ENCODE measurements around the gene PRMT2.
A peak's percentile ranks its signal among the peaks of the same experiment; 100 is the strongest.

PRMT2 gene

DNA sequence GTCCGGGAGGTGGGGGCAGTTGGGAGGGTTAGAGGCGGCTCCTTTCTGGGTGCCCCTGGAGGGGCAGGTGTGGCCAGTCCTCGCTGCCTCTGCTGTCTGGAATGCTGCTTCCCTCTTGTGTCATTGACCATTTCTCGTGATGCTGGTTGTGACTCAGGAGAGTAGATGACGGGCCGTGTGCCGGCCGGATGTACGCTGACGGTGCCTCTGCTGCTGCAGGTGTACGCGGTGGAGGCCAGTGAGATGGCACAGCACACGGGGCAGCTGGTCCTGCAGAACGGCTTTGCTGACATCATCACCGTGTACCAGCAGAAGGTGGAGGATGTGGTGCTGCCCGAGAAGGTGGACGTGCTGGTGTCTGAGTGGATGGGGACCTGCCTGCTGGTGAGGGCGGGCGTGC lies 13.9 kb downstream of the PRMT2 start:
- CTCF ChIA-PET: no interaction called here
- TF ChIP-seq ZNF384 (IDR thresholded peaks at IDR 0.05): no peak
- TF ChIP-seq FOXA1 (IDR thresholded peaks at IDR 0.05): no peak
- TF ChIP-seq SUZ12 (IDR thresholded peaks at IDR 0.05): no peak
- no peak for TF ChIP-seq SP1 (IDR thresholded peaks at IDR 0.05)
- no peak for TF ChIP-seq FOXK2 (IDR thresholded peaks at IDR 0.05)
- no peak for TF ChIP-seq ARNT (IDR thresholded peaks at IDR 0.05)
- no peak for TF ChIP-seq L3MBTL2 (conservative IDR thresholded peaks at IDR 0.05)
- no peak for TF ChIP-seq HDGF (IDR thresholded peaks at IDR 0.05; ENCODE audit: borderline replicate concordance)
- no peak for TF ChIP-seq ELF4 (IDR thresholded peaks at IDR 0.05)
- TF ChIP-seq FOXM1 (IDR thresholded peaks at IDR 0.05; ENCODE audit: borderline replicate concordance): no peak
- no peak for TF ChIP-seq LEF1 (IDR thresholded peaks at IDR 0.05; ENCODE audit: borderline replicate concordance)
- no peak for TF ChIP-seq BHLHE40 (IDR thresholded peaks at IDR 0.05; ENCODE audit: borderline replicate concordance)
- TF ChIP-seq NFRKB (IDR thresholded peaks at IDR 0.05): no peak
- TF ChIP-seq TARDBP (IDR thresholded peaks at IDR 0.05): no peak
- POLR2A ChIA-PET: no interaction called here

GRCh38 chr21:46650476-46651098 lies 15.1 kb downstream of the PRMT2 start:
- CTCF ChIA-PET: no interaction called here
- no peak for DNase-seq (ENCODE audit: extremely low spot score)
- TF ChIP-seq ELF4 (IDR thresholded peaks at IDR 0.05) (no peak), NFRKB (IDR thresholded peaks at IDR 0.05) (no peak), CTBP1 (IDR thresholded peaks at IDR 0.05; ENCODE audit: borderline replicate concordance) (no peak), FOXA1 (IDR thresholded peaks at IDR 0.05) (no peak)
- POLR2A ChIA-PET: no interaction called here

More for the DNA sequence above, 13.9 kb downstream of the PRMT2 start:
- no peak for DNase-seq (ENCODE audit: extremely low spot score)

DNA sequence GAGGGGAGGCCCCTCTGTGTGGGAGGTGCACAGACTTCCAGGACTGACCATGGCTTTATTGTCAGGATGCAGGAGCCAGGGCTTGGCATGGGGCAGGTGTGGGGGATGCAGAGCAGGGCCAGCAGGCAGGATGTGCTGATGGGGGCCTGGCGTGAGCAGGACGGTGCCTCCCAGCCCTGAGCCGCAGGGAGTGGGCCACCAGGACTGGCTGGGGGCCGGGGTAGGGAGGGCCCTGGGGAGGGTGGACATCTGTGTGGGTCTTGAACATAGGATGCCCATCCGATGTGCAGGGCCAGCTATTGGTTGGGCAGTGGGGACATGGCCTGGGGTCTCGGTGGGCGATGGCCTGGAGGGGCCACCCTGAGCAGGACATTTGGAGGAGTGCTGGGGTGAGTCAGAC lies 15.6 kb downstream of the PRMT2 start:
- CTCF ChIA-PET: no interaction called here

DNA sequence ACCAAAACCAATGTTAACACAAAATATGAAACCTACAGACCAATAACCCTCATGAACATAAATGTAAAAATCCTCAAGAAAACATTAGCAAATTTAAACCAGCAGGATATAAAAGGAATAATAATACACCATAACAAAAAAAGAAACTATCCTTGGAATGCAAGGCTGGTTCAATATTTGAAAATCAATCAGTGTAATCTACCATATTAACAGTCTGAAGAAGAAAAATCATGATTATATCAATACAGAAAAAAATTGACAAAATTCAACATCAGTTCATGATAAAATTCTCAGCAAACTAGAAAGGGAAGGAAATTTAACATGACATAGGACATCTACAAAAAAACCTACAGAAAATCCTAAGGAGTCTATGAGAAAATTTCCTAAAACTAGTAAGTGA lies 19.8 kb downstream of the PRMT2 start:
- no peak for DNase-seq (ENCODE audit: extremely low spot score)
- ChIA-PET POLR2A (no interaction called here), CTCF (no interaction called here)
- TF ChIP-seq NFRKB (IDR thresholded peaks at IDR 0.05): no peak
- TF ChIP-seq FOXM1 (IDR thresholded peaks at IDR 0.05; ENCODE audit: borderline replicate concordance): no peak
- TF ChIP-seq ZNF384 (IDR thresholded peaks at IDR 0.05): no peak
- no peak for TF ChIP-seq TARDBP (IDR thresholded peaks at IDR 0.05)
- no peak for TF ChIP-seq HDGF (IDR thresholded peaks at IDR 0.05; ENCODE audit: borderline replicate concordance)
- TF ChIP-seq ARNT (IDR thresholded peaks at IDR 0.05): no peak

More for the DNA sequence above, 15.6 kb downstream of the PRMT2 start:
- DNase-seq (ENCODE audit: extremely low spot score): no peak
- TF ChIP-seq ZNF384 (IDR thresholded peaks at IDR 0.05): no peak
- TF ChIP-seq L3MBTL2 (conservative IDR thresholded peaks at IDR 0.05): no peak
- no peak for TF ChIP-seq CTBP1 (IDR thresholded peaks at IDR 0.05; ENCODE audit: borderline replicate concordance)
- no peak for TF ChIP-seq FOXK2 (IDR thresholded peaks at IDR 0.05)
- POLR2A ChIA-PET: no interaction called here

DNA sequence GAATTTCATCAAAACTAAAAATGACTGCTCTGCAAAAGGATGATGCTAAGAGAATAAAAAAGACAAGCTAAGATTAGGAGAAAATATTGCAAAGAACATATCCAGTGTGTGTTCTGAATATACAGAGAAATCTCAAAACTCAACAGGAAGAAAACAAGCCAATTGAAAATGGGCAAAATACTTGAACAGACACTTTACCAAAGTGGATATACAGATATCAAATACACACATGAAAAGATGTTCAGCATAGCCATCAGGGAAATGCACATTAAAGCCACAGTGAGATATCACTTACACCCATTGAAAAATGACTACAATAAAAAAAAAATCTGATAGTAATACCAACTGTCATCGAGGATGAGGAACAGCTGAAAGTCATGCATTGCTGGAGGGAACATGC lies 21.3 kb downstream of the PRMT2 start:
- no peak for TF ChIP-seq FOXA1 (IDR thresholded peaks at IDR 0.05)
- no peak for TF ChIP-seq HDGF (IDR thresholded peaks at IDR 0.05; ENCODE audit: borderline replicate concordance)
- TF ChIP-seq ZNF384 (IDR thresholded peaks at IDR 0.05): no peak
- no peak for TF ChIP-seq LEF1 (IDR thresholded peaks at IDR 0.05; ENCODE audit: borderline replicate concordance)
- TF ChIP-seq SP1 (IDR thresholded peaks at IDR 0.05): no peak
- no peak for TF ChIP-seq FOXK2 (IDR thresholded peaks at IDR 0.05)
- no peak for TF ChIP-seq ARNT (IDR thresholded peaks at IDR 0.05)
- no peak for TF ChIP-seq L3MBTL2 (conservative IDR thresholded peaks at IDR 0.05)
- TF ChIP-seq SUZ12 (IDR thresholded peaks at IDR 0.05): no peak
- no peak for TF ChIP-seq ELF4 (IDR thresholded peaks at IDR 0.05)
- no peak for TF ChIP-seq FOXM1 (IDR thresholded peaks at IDR 0.05; ENCODE audit: borderline replicate concordance)
- TF ChIP-seq CTBP1 (IDR thresholded peaks at IDR 0.05; ENCODE audit: borderline replicate concordance): no peak
- no peak for TF ChIP-seq NFRKB (IDR thresholded peaks at IDR 0.05)
- no peak for TF ChIP-seq BHLHE40 (IDR thresholded peaks at IDR 0.05; ENCODE audit: borderline replicate concordance)
- TF ChIP-seq TARDBP (IDR thresholded peaks at IDR 0.05): no peak
- TF ChIP-seq, protein P1, sequence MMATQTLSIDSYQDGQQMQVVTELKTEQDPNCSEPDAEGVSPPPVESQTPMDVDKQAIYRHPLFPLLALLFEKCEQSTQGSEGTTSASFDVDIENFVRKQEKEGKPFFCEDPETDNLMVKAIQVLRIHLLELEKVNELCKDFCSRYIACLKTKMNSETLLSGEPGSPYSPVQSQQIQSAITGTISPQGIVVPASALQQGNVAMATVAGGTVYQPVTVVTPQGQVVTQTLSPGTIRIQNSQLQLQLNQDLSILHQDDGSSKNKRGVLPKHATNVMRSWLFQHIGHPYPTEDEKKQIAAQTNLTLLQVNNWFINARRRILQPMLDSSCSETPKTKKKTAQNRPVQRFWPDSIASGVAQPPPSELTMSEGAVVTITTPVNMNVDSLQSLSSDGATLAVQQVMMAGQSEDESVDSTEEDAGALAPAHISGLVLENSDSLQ (IDR thresholded peaks at IDR 0.05): no peak
- ChIA-PET POLR2A (interaction anchor here (0.7 kb wide), 1 partner anchor 12 kb away, joined by 5 read pairs; no protein-coding TSS in a partner anchor), CTCF (no interaction called here)
- no peak for DNase-seq (ENCODE audit: extremely low spot score)

- no peak for DNase-seq (ENCODE audit: extremely low spot score)
- POLR2A ChIA-PET: no interaction called here
- CTCF ChIA-PET: no interaction called here
- TF ChIP-seq BHLHE40 (IDR thresholded peaks at IDR 0.05; ENCODE audit: borderline replicate concordance) (no peak), FOXK2 (IDR thresholded peaks at IDR 0.05) (no peak)
Observed at GRCh38 chr21:46660505-46660904, 25.0 kb downstream of the PRMT2 start.

DNA sequence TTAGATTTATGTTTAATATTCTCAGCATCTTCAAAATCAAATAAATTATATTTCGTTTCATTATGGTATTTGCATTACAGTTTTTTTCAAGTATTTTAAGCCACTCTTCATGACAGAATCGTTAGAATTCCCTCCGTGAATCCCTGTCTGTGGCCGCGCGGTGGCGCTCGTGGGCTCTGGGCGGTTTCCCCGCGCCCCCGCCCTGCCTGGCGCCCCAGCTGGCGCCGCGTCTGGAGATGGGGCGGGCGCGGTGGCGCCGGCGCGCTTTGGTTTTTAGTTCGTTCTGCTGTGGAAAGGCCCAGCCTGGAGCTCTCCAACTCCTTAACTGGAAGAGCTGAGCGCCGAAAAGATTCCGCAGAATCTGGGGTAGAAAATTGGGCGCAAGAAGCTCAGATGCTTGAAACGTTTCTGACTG lies 25.7 kb downstream of the PRMT2 start:
- peak; percentile 89 for DNase-seq (ENCODE audit: extremely low spot score)
- POLR2A ChIA-PET: no interaction called here
- TF ChIP-seq ARNT (IDR thresholded peaks at IDR 0.05) (no peak), BHLHE40 (IDR thresholded peaks at IDR 0.05; ENCODE audit: borderline replicate concordance) (no peak), HDGF (IDR thresholded peaks at IDR 0.05; ENCODE audit: borderline replicate concordance) (no peak), LEF1 (IDR thresholded peaks at IDR 0.05; ENCODE audit: borderline replicate concordance) (no peak), ELF4 (IDR thresholded peaks at IDR 0.05) (no peak), TARDBP (IDR thresholded peaks at IDR 0.05) (no peak), FOXM1 (IDR thresholded peaks at IDR 0.05; ENCODE audit: borderline replicate concordance) (no peak), SP1 (IDR thresholded peaks at IDR 0.05) (no peak), FOXA1 (IDR thresholded peaks at IDR 0.05) (no peak), NFRKB (IDR thresholded peaks at IDR 0.05) (no peak), SUZ12 (IDR thresholded peaks at IDR 0.05) (no peak), CTBP1 (IDR thresholded peaks at IDR 0.05; ENCODE audit: borderline replicate concordance) (no peak), FOXK2 (IDR thresholded peaks at IDR 0.05) (no peak), L3MBTL2 (conservative IDR thresholded peaks at IDR 0.05) (no peak), ZNF384 (IDR thresholded peaks at IDR 0.05) (no peak)
- TF ChIP-seq, protein P1 (IDR thresholded peaks at IDR 0.05): no peak
- CTCF ChIA-PET: no interaction called here

All from HEK293T (cell line).